HCT116 (cell line): ENCODE measurements around the gene SERGEF. TPM values are rescaled to one million over a fixed set of nuclear protein-coding genes. Genes with fewer than 3 reads are reported as not detected.

Experiments used
- ATAC-seq: fragments of 200-7000 bp; cut with Tn5 transposase; 2 replicates; pipeline ENCODE4 v1.9.1; 2020; ENCODE audit warnings: mild to moderate bottlenecking, moderate library complexity
- BruUV-seq: library from RNA; stranded (reverse); fragments of 400-500 nt; replicated peaks from 2 replicates; lab custom pipeline; 2021; lab: Mats Ljungman, UMichigan
- CTCF ChIA-PET: fragments of 300-600 bp; sonication (Branson Sonifier 250); formaldehyde crosslinking; loops from one replicate; lab custom pipeline; 2021; ENCODE audit warnings: antibody characterized with exemption; lab: Charles Lee
- POLR2A ChIA-PET: fragments of 300-600, 350-600 bp; sonication (Branson Sonifier 250); formaldehyde crosslinking; loops from one replicate; lab custom pipeline; 2021; ENCODE audit warnings: antibody characterized with exemption; lab: Charles Lee
- RAD21 ChIA-PET, 2 experiments: fragments of 300-600 bp; sonication (Branson Sonifier 250); formaldehyde crosslinking; loops; one replicate each; lab custom pipeline; 2023; ENCODE audit warnings: low total read pairs in 2 of 2; ENCODE audit not compliant: uncharacterized antibody in 2 of 2, unreplicated experiment in 2 of 2, low non-redundant PET in 1 of 2; lab: Charles Lee
- DNase-seq: peaks from one replicate; pipeline ENCODE4 v3.0.0-alpha.2; 2010; ENCODE audit warnings: low read depth, low spot score
- H2AFZ ChIP-seq: fragments of 200-600 bp; shearing (Covaris generic), sonication (generic); 2 replicates; pipeline ENCODE4 v1.6.1; 2017; ENCODE audit warnings: low read depth, mixed run types, mixed read lengths, antibody characterized with exemption, low read length; ENCODE audit not compliant: poor library complexity, severe bottlenecking
- H3K27ac ChIP-seq: 2 replicates; pipeline ENCODE4 v1.5.1; 2012; ENCODE audit warnings: low read depth, low read length
- H3K27me3 ChIP-seq: fragments of 200-600 bp; sonication (generic); 2 replicates; pipeline ENCODE4 v1.6.1; 2016; ENCODE audit warnings: mixed run types, low read length, mixed read lengths; ENCODE audit not compliant: insufficient read depth
- H3K36me3 ChIP-seq, 2 experiments: fragments of 200-500 bp in 1 of 2; fragments of 200-600 bp in 1 of 2; sonication (Bioruptor generic) in 1 of 2; sonication (generic) in 1 of 2; 2 replicates each; pipeline versions ENCODE4 v1.5.1 to v1.6.1; 2014 to 2016; ENCODE audit warnings: low read length in 2 of 2, inconsistent platforms in 1 of 2, mixed read lengths in 1 of 2, mixed run types in 1 of 2; ENCODE audit not compliant: insufficient read depth in 2 of 2, control insufficient read depth in 1 of 2
- H3K4me1 ChIP-seq, 2 experiments: fragments of 200-600 bp in 1 of 2; sonication (generic) in 1 of 2; 2 replicates each; pipeline versions ENCODE4 v1.5.1 to v1.6.1; 2012 to 2017; ENCODE audit warnings: low read length in 2 of 2, inconsistent platforms in 1 of 2, mild to moderate bottlenecking in 1 of 2, mixed read lengths in 1 of 2, mixed run types in 1 of 2, moderate library complexity in 1 of 2; ENCODE audit not compliant: insufficient read depth in 2 of 2, control insufficient read depth in 1 of 2
- H3K4me2 ChIP-seq: fragments of 200-600 bp; sonication (generic); 2 replicates; pipeline ENCODE4 v1.6.1; 2017; ENCODE audit warnings: mixed run types, low read length, mixed read lengths
- H3K4me3 ChIP-seq, 2 experiments: fragments of 200-600 bp in 1 of 2; sonication (generic) in 1 of 2; replicated peaks in 1 of 2; 2 replicates each; pipeline ENCODE4 v1.5.1; 2011 to 2016; ENCODE audit warnings: low read length in 2 of 2, control low read depth in 1 of 2, low read depth in 1 of 2, mild to moderate bottlenecking in 1 of 2, mixed read lengths in 1 of 2, mixed run types in 1 of 2
- H3K79me2 ChIP-seq: fragments of 200-600 bp; sonication (generic); 2 replicates; pipeline ENCODE4 v1.6.1; 2017; ENCODE audit warnings: mild to moderate bottlenecking, mixed run types, low read length, moderate library complexity, mixed read lengths; ENCODE audit not compliant: insufficient read depth
- H3K9ac ChIP-seq: fragments of 200-600 bp; sonication (generic); 2 replicates; pipeline ENCODE4 v1.6.1; 2016; ENCODE audit warnings: low read length, mixed read lengths
- H3K9me2 ChIP-seq: fragments of 200-600 bp; sonication (generic), shearing (Covaris generic); 2 replicates; pipeline ENCODE4 v1.6.1; 2017; ENCODE audit warnings: mixed run types, mild to moderate bottlenecking, moderate library complexity; ENCODE audit not compliant: insufficient read depth
- H3K9me3 ChIP-seq, 2 experiments: fragments of 200-500 bp in 1 of 2; fragments of 200-600 bp in 1 of 2; sonication (Bioruptor generic) in 1 of 2; sonication (generic) in 1 of 2; 2 replicates each; pipeline ENCODE4 v1.6.1; 2014 to 2017; ENCODE audit warnings: low read length in 2 of 2, mixed read lengths in 2 of 2, inconsistent platforms in 1 of 2, low read depth in 1 of 2, mild to moderate bottlenecking in 1 of 2, mixed run types in 1 of 2, moderate library complexity in 1 of 2; ENCODE audit not compliant: control insufficient read depth in 1 of 2, insufficient read depth in 1 of 2
- H4K20me1 ChIP-seq: fragments of 200-600 bp; sonication (generic), shearing (Covaris generic); 2 replicates; pipeline ENCODE4 v1.6.1; 2017; ENCODE audit warnings: mixed run types, mild to moderate bottlenecking, moderate library complexity; ENCODE audit not compliant: insufficient read depth
- EZH2 ChIP-seq: fragments of 200-600 bp; sonication (generic); IDR thresholded peaks from 2 replicates; pipeline ENCODE4 v1.6.1; 2017; ENCODE audit warnings: antibody characterized with exemption, mixed run types
- FOSL1 ChIP-seq: IDR thresholded peaks from 2 replicates; pipeline ENCODE4 v1.6.1; 2012; ENCODE audit warnings: low read depth
- POLR2AphosphoS5 ChIP-seq: IDR thresholded peaks from 2 replicates; pipeline ENCODE4 v1.6.1; 2011; ENCODE audit warnings: mild to moderate bottlenecking, low read depth, low read length, moderate library complexity
- RAD21 ChIP-seq: IDR thresholded peaks from 2 replicates; pipeline ENCODE4 v1.6.1; 2012; ENCODE audit warnings: low read depth, mild to moderate bottlenecking
- SIN3A ChIP-seq: IDR thresholded peaks from 2 replicates; pipeline ENCODE4 v1.6.1; 2012; ENCODE audit warnings: low read depth
- TCF7L2 ChIP-seq: IDR thresholded peaks from 2 replicates; pipeline ENCODE4 v1.7.0; 2011; ENCODE audit warnings: borderline replicate concordance, inconsistent platforms; ENCODE audit not compliant: insufficient read depth, insufficient read length; ENCODE audit errors: extremely low read depth
- YY1 ChIP-seq: IDR thresholded peaks from 2 replicates; pipeline ENCODE4 v1.6.1; 2011; ENCODE audit warnings: low read length, low read depth, moderate library complexity, mild to moderate bottlenecking; ENCODE audit not compliant: insufficient replicate concordance; ENCODE audit errors: extremely low read depth
- intact Hi-C: fragments of 100-400 bp; cut with micrococcal nuclease; formaldehyde crosslinking; loops from 2 replicates; pipeline ENCODE4 v1.10.0; 2022
- total RNA-seq: library from RNA; stranded (reverse); gene quantifications from one replicate; pipeline ENCODE4 v1.2.1, GENCODE V29; 2021; ENCODE audit not compliant: unreplicated experiment
- TF ChIP-seq, protein P1 (sequence below), 3 experiments: fragments of 200-600 bp in 1 of 3; sonication (generic) in 1 of 3; IDR thresholded peaks in 2 of 3; conservative IDR thresholded peaks in 1 of 3; 2 replicates each; pipeline ENCODE4 v1.5.1; 2012 to 2017; ENCODE audit warnings: low read depth in 2 of 3, low read length in 2 of 3, antibody characterized with exemption in 1 of 3, borderline replicate concordance in 1 of 3, control low read depth in 1 of 3, mild to moderate bottlenecking in 1 of 3, mixed read lengths in 1 of 3, mixed run types in 1 of 3, moderate library complexity in 1 of 3; ENCODE audit not compliant: insufficient read depth in 1 of 3

The SERGEF gene
- total RNA-seq, 1 experiment from 2014 or later = 32.8 TPM

DNA sequence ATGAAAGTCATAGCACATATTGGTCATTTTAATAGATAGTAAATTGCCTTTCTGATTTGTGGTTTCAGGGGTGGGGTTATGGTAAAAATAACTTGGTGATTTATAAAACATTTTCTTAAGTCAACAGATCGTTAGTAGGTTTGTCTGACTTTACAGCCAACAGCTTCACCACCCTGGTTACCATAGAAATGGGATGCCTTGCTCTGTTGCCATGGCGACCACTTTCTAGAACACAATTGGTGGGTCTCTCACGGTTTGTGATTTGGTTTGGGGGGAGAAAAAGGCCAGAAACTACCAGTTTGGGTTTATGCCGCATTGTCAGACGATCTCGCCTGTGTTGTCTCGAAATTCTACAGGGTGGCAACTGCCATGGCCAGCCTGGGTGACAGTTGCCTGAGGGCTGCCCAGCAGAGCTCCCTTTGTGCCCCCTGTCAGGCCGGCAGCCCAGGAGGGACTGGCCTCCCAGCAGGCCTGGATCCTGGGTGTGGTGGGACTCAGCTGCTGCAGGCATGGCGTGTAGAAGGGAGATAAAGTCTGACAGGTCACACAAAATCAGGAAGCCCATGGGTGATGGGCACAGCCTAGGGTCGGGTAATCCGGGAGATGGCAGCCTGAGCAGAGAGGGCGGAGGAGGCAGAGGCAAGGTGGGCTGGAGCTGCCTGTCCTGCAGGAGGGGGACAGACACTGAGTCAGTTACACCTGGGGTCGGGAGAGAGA, 247.3 kb downstream of the SERGEF start:
- no peak for TF ChIP-seq FOSL1
- peaks cover 3 to 7% of the 10 kb centered on the region in 2 experiments; a peak in 3 of 4 replicates for H3K4me1 ChIP-seq
- H3K27me3 ChIP-seq = no peaks in the 10 kb centered on the region
- no peaks in the 10 kb centered on the region for H4K20me1 ChIP-seq
- no peaks in the 10 kb centered on the region for H3K36me3 ChIP-seq
- RAD21 ChIA-PET = no interaction called here
- H2AFZ ChIP-seq = no peak overlapping the region
- BruUV-seq = no TSS peak
- no peak overlapping the region for H3K9ac ChIP-seq
- POLR2A ChIA-PET = no interaction called here
- DNase-seq (no peak), ATAC-seq (no peak)
- H3K9me2 ChIP-seq = no peaks in the 10 kb centered on the region
- intact Hi-C loops = no loop called here
- H3K27ac ChIP-seq = no peak overlapping the region
- CTCF ChIA-PET = interaction anchor here (1.4 to 1.9 kb wide), 3 partner anchors 207 to 221 kb away, joined by 7 to 8 read pairs (median 7); no protein-coding TSS in a partner anchor
- no peaks in the 10 kb centered on the region for H3K9me3 ChIP-seq
- no peaks in the 10 kb centered on the region for H3K79me2 ChIP-seq
- H3K4me2 ChIP-seq = no peak overlapping the region
- H3K4me3 ChIP-seq = no peak overlapping the region

DNA sequence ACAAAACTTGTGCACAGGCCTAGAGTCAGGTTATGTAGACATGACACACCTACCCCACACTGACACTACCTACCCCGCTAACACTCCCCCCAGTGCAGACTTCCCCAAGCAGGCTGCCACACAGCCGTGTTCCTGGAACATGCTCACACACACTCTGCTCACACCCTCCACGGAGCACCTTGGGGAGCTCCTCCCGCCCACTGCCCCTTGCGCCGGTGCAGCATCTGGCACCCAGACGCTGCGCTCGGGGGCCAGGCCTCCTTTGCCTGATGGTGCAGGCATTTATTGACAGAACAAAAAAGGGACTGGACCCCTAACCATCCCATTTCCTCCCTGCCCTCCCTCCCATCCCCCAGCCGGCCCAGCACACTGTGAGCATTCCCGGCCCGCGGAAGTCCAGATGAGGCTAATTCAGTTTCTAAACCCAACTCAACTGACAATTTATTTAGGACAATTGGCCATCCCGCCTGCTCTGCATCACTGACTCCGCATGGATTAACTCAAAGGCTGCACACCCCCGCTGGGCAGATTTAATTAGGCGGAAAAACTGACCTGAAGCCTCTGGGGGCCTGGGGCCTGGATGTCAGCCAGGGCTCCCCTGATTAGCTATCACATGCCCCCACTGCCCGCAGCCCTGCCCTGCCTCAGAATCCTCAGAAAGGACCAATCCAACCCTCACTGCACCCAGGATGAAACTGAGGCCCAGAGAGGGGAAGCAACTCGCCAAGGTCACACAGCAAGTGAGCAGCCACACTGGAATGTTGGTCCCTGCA, 248.2 kb downstream of the SERGEF start:
- H3K36me3 ChIP-seq = no peaks in the 10 kb centered on the region
- DNase-seq (no peak), ATAC-seq (no peak)
- H3K27me3 ChIP-seq = no peaks in the 10 kb centered on the region
- H3K9me2 ChIP-seq = no peaks in the 10 kb centered on the region
- POLR2A ChIA-PET = no interaction called here
- CTCF ChIA-PET = no interaction called here
- intact Hi-C loops = loop anchor here (5.0 kb wide), 1 partner anchor 63 kb away; no protein-coding TSS in a partner anchor
- H3K4me2 ChIP-seq = no peak overlapping the region
- RAD21 ChIA-PET = no interaction called here
- BruUV-seq = no TSS peak
- no peaks in the 10 kb centered on the region for H3K9me3 ChIP-seq
- no peaks in the 10 kb centered on the region for H3K79me2 ChIP-seq
- no peak overlapping the region for H3K9ac ChIP-seq
- no peak overlapping the region for H3K4me3 ChIP-seq
- no peak for TF ChIP-seq SIN3A
- TF ChIP-seq POLR2AphosphoS5 = no peak
- no peak for TF ChIP-seq TCF7L2
- no peak for TF ChIP-seq YY1
- TF ChIP-seq, protein P1, sequence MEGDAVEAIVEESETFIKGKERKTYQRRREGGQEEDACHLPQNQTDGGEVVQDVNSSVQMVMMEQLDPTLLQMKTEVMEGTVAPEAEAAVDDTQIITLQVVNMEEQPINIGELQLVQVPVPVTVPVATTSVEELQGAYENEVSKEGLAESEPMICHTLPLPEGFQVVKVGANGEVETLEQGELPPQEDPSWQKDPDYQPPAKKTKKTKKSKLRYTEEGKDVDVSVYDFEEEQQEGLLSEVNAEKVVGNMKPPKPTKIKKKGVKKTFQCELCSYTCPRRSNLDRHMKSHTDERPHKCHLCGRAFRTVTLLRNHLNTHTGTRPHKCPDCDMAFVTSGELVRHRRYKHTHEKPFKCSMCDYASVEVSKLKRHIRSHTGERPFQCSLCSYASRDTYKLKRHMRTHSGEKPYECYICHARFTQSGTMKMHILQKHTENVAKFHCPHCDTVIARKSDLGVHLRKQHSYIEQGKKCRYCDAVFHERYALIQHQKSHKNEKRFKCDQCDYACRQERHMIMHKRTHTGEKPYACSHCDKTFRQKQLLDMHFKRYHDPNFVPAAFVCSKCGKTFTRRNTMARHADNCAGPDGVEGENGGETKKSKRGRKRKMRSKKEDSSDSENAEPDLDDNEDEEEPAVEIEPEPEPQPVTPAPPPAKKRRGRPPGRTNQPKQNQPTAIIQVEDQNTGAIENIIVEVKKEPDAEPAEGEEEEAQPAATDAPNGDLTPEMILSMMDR (IDR thresholded peaks at IDR 0.05 in 2 of 3, conservative IDR thresholded peaks at IDR 0.05 in 1 of 3; ENCODE audit: borderline replicate concordance in 1 of 3, insufficient read depth in 1 of 3, low read depth in 2 of 3, low read length in 2 of 3) = no peak
- no peak for TF ChIP-seq EZH2
- no peak for TF ChIP-seq RAD21
- H2AFZ ChIP-seq = no peak overlapping the region
- H3K27ac ChIP-seq = no peak overlapping the region
- H3K4me1 ChIP-seq = peaks cover 0 to 9% of the 10 kb centered on the region in 2 experiments; a peak in 2 of 4 replicates
- H4K20me1 ChIP-seq = no peaks in the 10 kb centered on the region
